SK-N-SH (cell line): Measurements from ENCODE around the gene GPT2. TPM values are rescaled to one million over a fixed set of nuclear protein-coding genes. Genes with fewer than 3 reads are reported as not detected.

Source experiments
- CTCF ChIA-PET: fragments of 300-600, 350-600 bp; formaldehyde crosslinking; extraction: SDS; loops from one replicate; lab custom pipeline; 2021; lab: Yijun Ruan, JAX
- POLR2A ChIA-PET: fragments of 350-600 bp; sonication (Branson Sonifier 250); formaldehyde crosslinking; extraction: SDS; loops from one replicate; lab custom pipeline; 2020; ENCODE audit warnings: antibody characterized with exemption, inconsistent platforms; lab: Yijun Ruan, JAX
- DNase-seq: peaks from one replicate; pipeline ENCODE4 v3.0.0; 2012
- H2AFZ ChIP-seq: fragments of 200-600 bp; sonication (generic); 2 replicates; pipeline ENCODE4 v1.8.1; 2016; ENCODE audit warnings: antibody characterized with exemption, mild to moderate bottlenecking, low read depth
- H3F3A ChIP-seq: fragments of 200-600 bp; sonication (generic); replicated peaks from 2 replicates; pipeline ENCODE3; 2016; ENCODE audit warnings: antibody characterized with exemption, mild to moderate bottlenecking; ENCODE audit not compliant: insufficient read depth
- H3K27ac ChIP-seq, 2 experiments: fragments of 200-500 bp in 1 of 2; fragments of 200-600 bp in 1 of 2; sonication (Bioruptor generic) in 1 of 2; sonication (generic), shearing (Covaris generic) in 1 of 2; 2 replicates each; pipeline versions ENCODE4 v1.5.1 to v1.6.1; 2014 to 2016; ENCODE audit warnings: low read depth in 2 of 2, inconsistent platforms in 1 of 2, low read length in 1 of 2, mild to moderate bottlenecking in 1 of 2, mixed read lengths in 1 of 2
- H3K27me3 ChIP-seq: fragments of 200-600 bp; sonication (generic), shearing (Covaris generic); 2 replicates; pipeline ENCODE4 v1.6.1; 2016; ENCODE audit warnings: mixed run types; ENCODE audit not compliant: insufficient read depth
- H3K36me3 ChIP-seq, 2 experiments: fragments of 200-500 bp in 1 of 2; fragments of 200-600 bp in 1 of 2; sonication (Bioruptor generic) in 1 of 2; sonication (generic) in 1 of 2; replicated peaks in 1 of 2; 2 replicates each; pipeline versions ENCODE3 to v1.5.1; 2014 to 2016; ENCODE audit warnings: low read length in 1 of 2, mild to moderate bottlenecking in 1 of 2; ENCODE audit not compliant: insufficient read depth in 2 of 2, control insufficient read depth in 1 of 2
- H3K4me1 ChIP-seq, 2 experiments: fragments of 200-500 bp in 1 of 2; fragments of 200-600 bp in 1 of 2; sonication (Bioruptor generic) in 1 of 2; sonication (generic), shearing (Covaris generic) in 1 of 2; 2 replicates each; pipeline versions ENCODE4 v1.5.1 to v1.6.1; 2014 to 2016; ENCODE audit warnings: low read depth in 1 of 2, low read length in 1 of 2, mixed run types in 1 of 2; ENCODE audit not compliant: insufficient read depth in 2 of 2, control insufficient read depth in 1 of 2
- H3K4me2 ChIP-seq: fragments of 200-600 bp; sonication (generic), shearing (Covaris generic); 2 replicates; pipeline ENCODE4 v1.6.1; 2017; ENCODE audit warnings: mixed run types
- H3K4me3 ChIP-seq, 2 experiments: fragments of 200-500 bp in 1 of 2; fragments of 200-600 bp in 1 of 2; sonication (Bioruptor generic) in 1 of 2; sonication (generic), shearing (Covaris generic) in 1 of 2; 2 replicates each; pipeline versions ENCODE4 v1.5.1 to v1.8.1; 2014 to 2016; ENCODE audit warnings: low read depth in 2 of 2, inconsistent platforms in 1 of 2, low read length in 1 of 2, mild to moderate bottlenecking in 1 of 2, mixed read lengths in 1 of 2, moderate library complexity in 1 of 2
- H3K79me2 ChIP-seq: fragments of 200-600 bp; sonication (generic); 2 replicates; pipeline ENCODE4 v1.8.1; 2017; ENCODE audit warnings: mild to moderate bottlenecking; ENCODE audit not compliant: insufficient read depth
- H3K9ac ChIP-seq: fragments of 200-600 bp; sonication (generic); 2 replicates; pipeline ENCODE4 v1.6.1; 2017; ENCODE audit warnings: mixed run types
- H3K9me2 ChIP-seq: fragments of 200-600 bp; sonication (generic); 2 replicates; pipeline ENCODE4 v1.6.1; 2017; ENCODE audit warnings: mixed run types
- H3K9me3 ChIP-seq: fragments of 200-600 bp; sonication (generic); 2 replicates; pipeline ENCODE4 v1.6.1; 2017; ENCODE audit warnings: mixed run types, mild to moderate bottlenecking, moderate library complexity
- H4K20me1 ChIP-seq: fragments of 200-600 bp; sonication (generic); 2 replicates; pipeline ENCODE4 v1.6.1; 2017; ENCODE audit warnings: mild to moderate bottlenecking, mixed run types; ENCODE audit not compliant: insufficient read depth
- CHD2 ChIP-seq: fragments of 150-350 bp; IDR thresholded peaks from 2 replicates; pipeline ENCODE4 v1.6.1; 2018; ENCODE audit warnings: low read length; ENCODE audit not compliant: partially characterized antibody
- ELF1 ChIP-seq: IDR thresholded peaks from 2 replicates; pipeline ENCODE4 v1.4.0; 2012
- EP300 ChIP-seq, 2 experiments: IDR thresholded peaks; 2 replicates each; pipeline versions ENCODE4 v1.4.0 to v1.6.1; 2012; ENCODE audit warnings: borderline replicate concordance in 1 of 2, low read depth in 1 of 2, low read length in 1 of 2
- EZH2phosphoT487 ChIP-seq: fragments of 200-600 bp; sonication (generic); IDR thresholded peaks from 2 replicates; pipeline ENCODE4 v1.6.1; 2017; ENCODE audit warnings: low read depth, mixed run types, mild to moderate bottlenecking, antibody characterized with exemption, moderate library complexity, borderline replicate concordance
- FOSL2 ChIP-seq: IDR thresholded peaks from 2 replicates; pipeline ENCODE4 v1.4.0; 2012; ENCODE audit warnings: low read depth, mild to moderate bottlenecking, moderate library complexity, borderline replicate concordance
- FOXJ3 ChIP-seq: sonication (generic); formaldehyde crosslinking; IDR thresholded peaks from 2 replicates; pipeline ENCODE4 v1.5.1; 2020; ENCODE audit warnings: mild to moderate bottlenecking, missing genetic modification reagents
- FOXM1 ChIP-seq: IDR thresholded peaks from 2 replicates; pipeline ENCODE4 v1.4.0; 2012; ENCODE audit warnings: low read depth, mild to moderate bottlenecking
- GABPA ChIP-seq: IDR thresholded peaks from 2 replicates; pipeline ENCODE4 v1.4.0; 2012; ENCODE audit warnings: low read depth, mild to moderate bottlenecking
- GATA2 ChIP-seq: sonication (generic); formaldehyde crosslinking; IDR thresholded peaks from 2 replicates; pipeline ENCODE4 v1.5.0; 2020; ENCODE audit warnings: mild to moderate bottlenecking, missing genetic modification reagents
- MEF2A ChIP-seq: IDR thresholded peaks from 2 replicates; pipeline ENCODE4 v1.4.0; 2012; ENCODE audit warnings: low read depth, borderline replicate concordance
- NFIC ChIP-seq: IDR thresholded peaks from 2 replicates; pipeline ENCODE4 v1.4.0; 2012; ENCODE audit warnings: borderline replicate concordance
- PBX3 ChIP-seq: IDR thresholded peaks from 2 replicates; pipeline ENCODE4; 2012
- RAD21 ChIP-seq: IDR thresholded peaks from 2 replicates; pipeline ENCODE4 v1.6.1; 2012; ENCODE audit warnings: mild to moderate bottlenecking, low read length
- RCOR1 ChIP-seq: fragments of 150-350 bp; IDR thresholded peaks from 2 replicates; pipeline ENCODE4 v1.6.1; 2017; ENCODE audit warnings: antibody characterized with exemption, low read length
- RXRA ChIP-seq: IDR thresholded peaks from 2 replicates; pipeline ENCODE4 v1.4.0; 2012; ENCODE audit warnings: low read depth, mild to moderate bottlenecking, borderline replicate concordance
- SMC3 ChIP-seq: IDR thresholded peaks from 2 replicates; pipeline ENCODE4 v1.6.1; 2012; ENCODE audit warnings: low read depth, low read length, improper control_type of control experiment
- TCF12 ChIP-seq: IDR thresholded peaks from 2 replicates; pipeline ENCODE4 v1.4.0; 2012
- YY1 ChIP-seq: IDR thresholded peaks from 2 replicates; pipeline ENCODE4 v1.4.0; 2012; ENCODE audit warnings: low read depth, mild to moderate bottlenecking
- ZBTB33 ChIP-seq: IDR thresholded peaks from 2 replicates; pipeline ENCODE4 v1.4.0; 2012; ENCODE audit warnings: low read depth, borderline replicate concordance
- WGBS: methylation state at CpG from one replicate; pipeline ENCODE4 v1.1.6; 2017; ENCODE audit warnings: low lambda C conversion rate; 5-methylcytosine and 5-hydroxymethylcytosine counted together
- polyA plus RNA-seq, 3 experiments: library from polyadenylated mRNA; depleted of rRNA; stranded (reverse); fragments of >200 nt; gene quantifications; 2 replicates each; pipeline ENCODE4 v1.2.3, GENCODE V29; 2012
- TF ChIP-seq, protein P1 (sequence below): fragments of 150-350 bp; IDR thresholded peaks from 2 replicates; pipeline ENCODE4 v1.6.1; 2016; ENCODE audit warnings: mild to moderate bottlenecking, low read depth, low read length

GPT2 gene
- polyA plus RNA-seq, 1 of the 3 experiments (the other 2 are of a cell fraction) = 19.9 TPM

DNA sequence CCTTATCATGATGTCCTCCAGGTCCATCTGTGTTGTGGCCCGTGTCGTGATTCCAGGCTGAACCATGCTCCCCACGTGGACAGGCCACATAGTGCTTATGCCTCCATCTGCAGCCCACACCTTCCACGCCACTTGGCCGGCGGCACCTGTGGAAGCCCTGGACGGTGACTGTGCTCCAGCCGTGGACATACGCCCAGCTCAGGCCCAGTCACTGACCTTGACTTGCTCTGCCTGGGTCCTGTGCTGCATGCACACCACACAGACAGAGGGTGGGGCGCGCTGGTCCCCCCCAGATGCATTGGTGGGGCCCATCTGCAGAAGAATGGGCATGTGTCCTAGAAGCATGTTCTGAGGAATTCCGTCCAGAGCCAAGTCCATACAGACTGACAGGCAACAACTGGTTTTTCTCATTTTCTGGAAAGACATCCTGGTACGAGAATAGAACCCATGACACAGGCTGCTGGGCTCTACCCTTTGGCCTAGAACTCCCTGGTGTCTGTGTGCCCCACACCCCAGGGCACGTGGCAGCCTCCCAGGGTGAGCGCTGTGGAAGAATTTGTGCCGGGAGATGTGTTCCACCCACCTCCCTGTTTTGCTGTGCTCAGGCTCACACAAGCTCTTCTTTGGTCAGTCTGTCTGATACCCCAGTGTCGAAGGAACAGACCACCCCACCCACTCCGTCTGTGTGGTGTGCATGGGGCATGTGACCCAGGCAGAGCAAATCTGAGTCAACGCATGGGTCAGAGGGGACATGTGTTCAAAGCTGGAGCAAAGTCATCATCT is 39.5 kb downstream of the GPT2 start:
- Histone ChIP-seq H2AFZ (no peak overlapping the region), H3K4me3 (no peak overlapping the region), H3K4me1 (no peaks in the 10 kb centered on the region; a peak in 1 of 4 replicates), H3K4me2 (no peak overlapping the region), H3K9me3 (no peaks in the 10 kb centered on the region), H4K20me1 (no peaks in the 10 kb centered on the region), H3K27ac (no peak overlapping the region), H3K36me3 (peaks cover 6 to 47% of the 10 kb centered on the region in 2 experiments), H3K9ac (no peak overlapping the region), H3K27me3 (no peaks in the 10 kb centered on the region), H3K79me2 (no peaks in the 10 kb centered on the region), H3K9me2 (no peaks in the 10 kb centered on the region), H3F3A (no peaks in the 10 kb centered on the region)
- 91% methylated on average over 17 of the region's 19 CpGs for WGBS
- POLR2A ChIA-PET = no interaction called here
- DNase-seq = no peak
- CTCF ChIA-PET = interaction anchor here (0.6 to 4.0 kb wide), 3 partner anchors 10 to 70 kb away, joined by 3 to 28 read pairs (median 15); no protein-coding TSS in a partner anchor
- TF ChIP-seq FOSL2 (no peak), TCF12 (no peak), RAD21 (no peak), ELF1 (no peak), RXRA (no peak), CHD2 (no peak), RCOR1 (no peak), FOXJ3 (no peak), GATA2 (no peak), PBX3 (no peak), GABPA (no peak), YY1 (no peak), FOXM1 (no peak), SMC3 (no peak), EP300 (IDR thresholded peaks at IDR 0.05; ENCODE audit: borderline replicate concordance in 1 of 2, low read depth in 1 of 2, low read length in 1 of 2) (no peak), EZH2phosphoT487 (no peak)
- TF ChIP-seq, protein P1, sequence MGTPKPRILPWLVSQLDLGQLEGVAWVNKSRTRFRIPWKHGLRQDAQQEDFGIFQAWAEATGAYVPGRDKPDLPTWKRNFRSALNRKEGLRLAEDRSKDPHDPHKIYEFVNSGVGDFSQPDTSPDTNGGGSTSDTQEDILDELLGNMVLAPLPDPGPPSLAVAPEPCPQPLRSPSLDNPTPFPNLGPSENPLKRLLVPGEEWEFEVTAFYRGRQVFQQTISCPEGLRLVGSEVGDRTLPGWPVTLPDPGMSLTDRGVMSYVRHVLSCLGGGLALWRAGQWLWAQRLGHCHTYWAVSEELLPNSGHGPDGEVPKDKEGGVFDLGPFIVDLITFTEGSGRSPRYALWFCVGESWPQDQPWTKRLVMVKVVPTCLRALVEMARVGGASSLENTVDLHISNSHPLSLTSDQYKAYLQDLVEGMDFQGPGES = no peak

DNA sequence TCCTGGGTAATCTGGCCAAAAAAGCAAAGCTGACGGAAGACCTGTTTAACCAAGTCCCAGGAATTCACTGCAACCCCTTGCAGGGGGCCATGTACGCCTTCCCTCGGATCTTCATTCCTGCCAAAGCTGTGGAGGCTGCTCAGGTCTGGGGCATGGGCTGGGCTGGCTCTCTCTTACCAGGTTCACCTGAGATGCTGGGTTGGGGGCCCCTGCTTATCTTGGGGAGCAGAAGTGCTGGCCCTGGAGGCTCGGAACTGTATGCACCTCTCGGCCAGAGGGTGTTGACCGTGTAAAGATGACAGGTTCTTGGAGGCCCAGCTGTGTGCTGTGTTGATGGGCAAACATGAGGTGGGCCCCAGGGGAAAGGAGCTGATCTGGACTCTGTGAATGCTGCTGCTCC is 40.2 kb downstream of the GPT2 start:
- ChIA-PET CTCF (interaction anchor here (0.8 to 3.9 kb wide), 3 partner anchors 17 to 70 kb away, joined by 4 to 15 read pairs (median 4); no protein-coding TSS in a partner anchor), POLR2A (no interaction called here)
- Histone ChIP-seq H3K4me2 (no peak overlapping the region), H3K9me2 (no peaks in the 10 kb centered on the region), H3K9me3 (no peaks in the 10 kb centered on the region), H2AFZ (no peak overlapping the region), H3K9ac (no peak overlapping the region), H3K27ac (no peak overlapping the region), H3K79me2 (no peaks in the 10 kb centered on the region), H3K4me1 (no peaks in the 10 kb centered on the region), H4K20me1 (no peaks in the 10 kb centered on the region), H3K36me3 (peaks cover 6 to 49% of the 10 kb centered on the region in 2 experiments), H3K4me3 (no peak overlapping the region), H3K27me3 (no peaks in the 10 kb centered on the region), H3F3A (no peaks in the 10 kb centered on the region)
- TF ChIP-seq NFIC = no peak
- no peak for TF ChIP-seq ZBTB33
- TF ChIP-seq GATA2 = no peak
- no peak for TF ChIP-seq ELF1
- no peak for TF ChIP-seq MEF2A
- WGBS = 100% methylated on average over 6 of the region's 6 CpGs
- DNase-seq = no peak
